Ramos (cell line): ENCODE results near the gene LZTS2.

Source experiments
- in situ Hi-C: fragments of 300-500 bp; cut with MboI; formaldehyde crosslinking; loops from one replicate; pipeline ENCODE4 v1.14.3; 2022; ENCODE audit warnings: low sequenced_read_pairs; ENCODE audit not compliant: unreplicated experiment

The LZTS2 gene

GRCh38 chr10:100978121-100978900 lies 21.3 kb upstream of the LZTS2 start:
- in situ Hi-C loops: no loop called here

DNA sequence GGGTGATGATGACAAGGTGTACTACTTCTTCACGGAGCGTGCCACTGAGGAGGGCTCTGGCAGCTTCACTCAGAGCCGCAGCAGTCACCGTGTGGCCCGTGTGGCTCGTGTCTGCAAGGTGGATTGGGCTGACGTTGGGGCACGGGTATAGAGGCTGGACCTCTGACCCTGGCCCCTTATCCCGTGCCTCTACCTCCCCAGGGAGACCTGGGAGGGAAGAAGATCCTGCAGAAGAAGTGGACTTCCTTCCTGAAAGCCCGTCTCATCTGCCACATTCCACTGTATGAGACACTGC lies 20.8 kb upstream of the LZTS2 start:
- in situ Hi-C loops: no loop called here

- in situ Hi-C loops: no loop called here
Measured at GRCh38 chr10:100979791-100980272, 19.8 kb upstream of the LZTS2 start.

DNA sequence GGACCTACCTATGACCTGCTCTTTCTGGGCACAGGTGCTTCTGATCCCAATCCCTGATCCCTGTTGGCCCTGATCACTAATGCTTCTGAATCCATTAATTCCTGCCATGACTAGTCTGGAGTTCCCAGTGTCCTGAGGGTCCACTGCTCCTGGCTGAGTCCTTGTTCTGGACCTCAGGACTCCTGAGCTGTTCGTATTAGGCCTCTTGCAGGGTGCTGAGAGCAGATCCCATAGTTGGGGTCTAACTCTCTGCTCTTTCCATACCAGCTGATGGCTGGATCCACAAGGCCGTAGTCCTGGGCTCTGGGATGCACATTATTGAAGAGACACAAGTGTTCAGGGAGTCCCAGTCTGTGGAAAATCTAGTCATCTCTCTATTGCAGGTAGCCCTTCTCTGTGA lies 19.3 kb upstream of the LZTS2 start:
- in situ Hi-C loops: no loop called here

GRCh38 chr10:100980711-100981110 lies 18.9 kb upstream of the LZTS2 start:
- in situ Hi-C loops: no loop called here

DNA sequence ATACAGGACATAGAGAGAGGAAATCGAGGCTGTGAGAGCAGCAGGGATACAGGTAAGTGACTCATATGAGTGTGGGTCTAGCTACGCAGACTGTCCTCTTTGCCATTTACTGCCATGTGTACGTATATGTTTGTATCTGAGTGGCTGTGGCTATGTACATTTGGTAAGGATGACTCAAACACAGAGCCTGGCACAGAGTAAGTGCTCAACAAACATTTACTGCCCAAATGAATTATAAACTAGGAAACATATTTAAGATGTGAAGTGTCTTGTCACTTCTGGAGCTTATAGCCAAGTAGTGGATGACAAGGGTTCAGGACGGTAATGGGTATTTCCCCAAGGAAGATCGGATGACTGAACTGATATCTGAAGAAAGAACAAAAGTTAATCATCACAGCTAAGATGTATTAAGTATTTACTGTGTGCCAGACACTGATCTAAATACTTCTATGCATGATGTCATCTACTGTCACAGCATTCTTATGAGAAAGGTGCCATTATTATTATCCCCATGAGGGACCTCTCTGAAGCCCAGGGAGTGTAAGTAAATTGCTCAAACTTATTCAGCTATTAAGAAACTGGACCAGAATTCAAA lies 18.3 kb upstream of the LZTS2 start:
- in situ Hi-C loops: no loop called here

GRCh38 chr10:100982916-100983830 lies 16.4 kb upstream of the LZTS2 start:
- in situ Hi-C loops: no loop called here

DNA sequence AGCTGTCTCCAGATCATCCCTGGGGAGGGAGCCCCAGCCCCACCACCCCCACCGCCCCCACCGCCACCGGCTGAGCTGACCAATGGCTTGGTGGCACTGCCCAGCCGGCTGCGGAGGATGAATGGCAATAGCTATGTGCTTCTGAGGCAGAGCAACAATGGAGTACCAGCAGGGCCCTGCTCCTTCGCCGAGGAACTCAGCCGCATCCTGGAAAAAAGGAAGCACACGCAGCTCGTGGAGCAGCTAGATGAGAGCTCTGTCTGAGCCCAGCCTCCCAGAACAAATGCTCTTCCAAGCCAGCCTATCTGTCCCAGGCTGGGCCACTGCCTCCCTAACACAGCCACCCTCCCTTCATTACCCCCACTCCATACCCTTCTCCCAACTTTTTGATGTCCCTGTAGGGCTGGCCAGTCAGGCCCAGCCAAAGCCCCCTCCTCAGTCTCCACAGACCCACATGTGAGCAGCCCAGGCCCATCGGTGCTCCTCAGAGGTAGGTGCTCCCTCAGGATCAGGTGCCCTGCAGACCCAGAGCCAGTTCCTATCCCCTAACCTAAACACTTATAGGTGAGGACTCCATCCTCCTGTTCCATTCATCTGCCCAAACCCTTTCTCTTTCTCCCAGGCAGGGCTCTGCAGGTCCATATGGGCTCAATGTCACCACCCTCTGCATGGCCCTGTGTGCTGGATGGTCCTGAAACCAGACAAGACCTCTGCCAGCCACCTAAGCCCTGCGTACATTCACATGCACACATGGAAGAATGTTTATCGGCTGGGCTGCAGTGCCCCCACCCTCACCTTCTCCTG lies 15.5 kb upstream of the LZTS2 start:
- in situ Hi-C loops: no loop called here

GRCh38 chr10:100984672-100985177 lies 14.9 kb upstream of the LZTS2 start:
- in situ Hi-C loops: no loop called here

- in situ Hi-C loops: no loop called here
Measured at GRCh38 chr10:100985336-100985735, 14.3 kb upstream of the LZTS2 start.

DNA sequence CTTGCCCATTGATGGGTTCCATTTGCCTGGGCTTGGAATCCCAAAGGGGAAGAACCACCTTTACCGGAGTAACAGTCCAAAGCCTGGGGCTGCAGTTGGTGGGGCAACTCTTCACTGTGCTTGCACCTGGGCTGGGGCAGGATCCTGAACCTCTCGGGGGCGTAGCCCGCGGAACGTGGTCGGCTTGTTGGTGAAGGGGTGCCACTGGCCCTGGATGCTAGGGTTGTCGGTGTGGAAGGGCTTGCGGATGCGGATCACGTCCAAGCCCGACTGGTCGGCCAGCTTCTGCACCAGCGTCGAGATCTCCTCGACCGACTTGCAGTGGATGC lies 13.0 kb upstream of the LZTS2 start:
- in situ Hi-C loops: no loop called here

DNA sequence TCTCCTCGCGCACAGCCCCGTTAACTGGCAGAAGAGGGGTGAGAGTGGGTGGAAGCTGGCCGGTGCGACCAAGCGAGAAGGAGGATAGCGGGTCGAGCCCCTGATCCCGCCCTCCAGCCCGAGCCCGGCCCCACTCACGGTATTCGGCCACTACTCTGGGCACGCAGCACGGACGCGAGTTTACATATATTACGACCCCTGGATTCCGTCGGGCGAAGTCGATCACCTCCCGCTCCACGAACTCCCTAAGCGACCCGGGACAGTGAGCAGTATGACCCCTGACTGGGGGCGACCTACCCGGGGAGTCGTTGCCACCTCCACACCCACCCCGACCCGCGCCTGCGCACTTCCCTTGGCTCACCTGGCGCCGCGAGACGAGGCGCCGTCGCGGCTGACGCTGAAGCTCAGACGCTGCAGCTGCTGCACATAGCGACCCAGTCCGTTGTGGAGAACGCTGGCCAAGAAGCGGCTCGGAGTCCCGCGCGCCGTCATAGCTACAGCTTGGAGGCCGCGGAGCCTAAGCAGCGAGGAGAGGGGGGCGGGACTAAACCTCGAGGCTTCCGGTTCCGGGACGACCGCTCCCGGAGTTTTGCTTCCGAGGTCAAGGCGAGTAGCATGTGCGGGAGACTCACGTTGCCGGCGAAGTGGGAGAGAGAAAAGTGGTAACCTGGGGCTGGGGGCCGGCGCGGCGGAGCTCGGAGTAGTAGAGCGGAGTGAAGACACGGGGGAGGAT lies 12.5 kb upstream of the LZTS2 start, which contains the start of the genes MRPL43 and TWNK:
Gene MRPL43 (minus strand): TSS at position 546 of the 733 bp plus-strand sequence. CDS start 54 bp downstream, at position 492.
Gene TWNK (plus strand): TSS at position 592 of the 733 bp plus-strand sequence. CDS start 668 bp downstream, outside the sequence.
- in situ Hi-C loops: no loop called here

- in situ Hi-C loops: no loop called here
Measured at GRCh38 chr10:100987685-100988049, 11.9 kb upstream of the LZTS2 start.

GRCh38 chr10:100988166-100988565 lies 11.4 kb upstream of the LZTS2 start:
- in situ Hi-C loops: no loop called here

GRCh38 chr10:100989088-100989487 lies 10.5 kb upstream of the LZTS2 start:
- in situ Hi-C loops: no loop called here

DNA sequence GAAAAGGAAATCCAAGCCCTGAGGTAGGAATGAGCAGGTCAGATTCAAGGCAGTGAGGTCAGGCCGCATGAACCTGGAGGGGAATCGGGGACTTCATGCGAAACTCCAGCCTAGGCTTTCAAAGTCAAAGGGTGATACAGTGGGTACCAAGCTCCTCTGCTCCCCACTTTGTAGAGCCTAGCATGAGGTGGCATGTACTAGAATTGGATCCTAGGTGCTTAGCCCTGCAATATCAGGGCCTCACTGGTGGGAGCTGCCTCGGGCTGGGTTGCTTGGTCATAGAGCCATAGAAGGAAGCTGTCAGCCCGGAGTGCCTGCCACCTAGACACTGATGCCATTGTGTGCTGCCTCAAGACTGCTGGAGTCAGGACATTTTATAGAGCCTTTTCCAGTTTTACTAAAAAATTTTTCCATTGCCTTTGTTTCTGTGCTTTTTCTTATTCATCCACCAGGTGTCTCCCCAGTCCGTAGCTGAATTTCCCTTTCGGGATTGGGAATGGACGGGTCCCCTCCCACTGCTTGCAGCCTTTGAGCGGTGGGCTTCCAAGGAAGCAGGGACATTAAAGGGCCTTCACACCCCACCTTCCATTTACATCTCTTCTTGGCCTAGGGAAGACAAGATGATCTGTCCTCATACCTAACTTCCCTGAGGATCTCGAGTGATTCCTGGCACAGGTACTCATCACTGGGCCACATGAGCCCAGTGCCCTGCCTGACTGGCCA lies 5.5 kb upstream of the LZTS2 start:
- in situ Hi-C loops: no loop called here

- in situ Hi-C loops: no loop called here
Measured at GRCh38 chr10:100995181-100995580, 4.4 kb upstream of the LZTS2 start.

- in situ Hi-C loops: no loop called here
Measured at GRCh38 chr10:100996678-100997359, 2.8 kb upstream of the LZTS2 start.
